Posterior cingulate gyrus (tissue), 11 donors: ENCODE data around the gene ATF1.
"Not testable (repeated sequence)": the region's sequence is repeated elsewhere in the genome, so short reads cannot be mapped to it uniquely, and the experiment has no call there.

Experiments
- DNase-seq, 10 donors: peaks; one replicate each; pipeline versions ENCODE4 v3.0.0 to v3.0.0-alpha.2; 2020 to 2021; ENCODE audit warnings: mixed read lengths in 3 of 10
- intact Hi-C: fragments of 100-400 bp; cut with DNase I; formaldehyde crosslinking; loops from one replicate; pipeline ENCODE4 v1.15.1; 2023

Gene ATF1

DNA sequence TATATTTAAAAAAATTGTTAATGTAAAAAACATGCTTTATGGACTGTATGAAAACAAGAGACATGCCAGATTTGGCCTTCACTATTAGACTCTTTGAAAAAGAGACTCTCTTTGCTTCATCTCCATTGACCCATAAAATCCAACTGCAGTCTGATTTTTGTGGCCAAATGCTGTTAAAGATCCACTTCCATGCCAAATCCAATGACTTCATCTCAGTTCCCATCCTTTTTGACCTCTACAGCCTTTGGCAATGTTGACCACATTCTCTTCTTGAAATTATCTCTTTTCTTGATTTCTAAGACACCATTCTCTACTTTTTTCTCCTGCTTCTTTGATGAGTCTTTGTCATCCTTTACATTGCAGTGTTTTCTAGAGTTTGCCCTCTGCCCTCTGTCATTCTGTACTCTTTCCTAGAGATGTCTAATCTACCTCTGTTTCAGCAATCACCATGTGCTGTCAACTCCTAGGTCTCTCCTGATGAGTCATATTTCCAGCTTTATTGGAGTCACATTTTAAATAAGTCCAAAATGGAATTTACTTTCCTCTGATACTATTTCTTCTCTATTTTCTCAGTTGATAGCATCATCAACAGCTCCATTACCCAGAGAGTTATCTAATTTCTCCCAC lies 81.2 kb downstream of the ATF1 start:
- DNase-seq, result no peak
- intact Hi-C loops, result no loop called here

- DNase-seq, result no peak
- intact Hi-C loops, result no loop called here
Observed at GRCh38 chr12:50848963-50849362, 85.1 kb downstream of the ATF1 start.

DNA sequence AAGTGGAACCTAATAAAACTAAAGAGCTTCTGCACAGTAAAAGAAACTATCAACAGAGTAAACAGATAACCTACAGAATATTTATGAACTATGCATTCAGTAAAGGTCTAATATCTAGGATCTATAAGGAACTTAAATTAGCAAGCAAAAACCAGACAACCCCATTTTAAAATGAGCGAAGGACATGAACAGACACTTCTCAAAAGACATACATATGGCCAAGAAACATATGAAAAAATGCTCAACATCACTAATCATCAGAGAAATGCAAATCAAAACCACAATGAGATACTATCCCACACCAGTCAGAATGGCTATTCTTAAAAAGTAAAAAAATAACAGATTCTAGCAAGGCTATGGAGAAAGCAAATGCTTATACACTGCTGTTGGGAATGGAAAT lies 91.3 kb downstream of the ATF1 start:
- intact Hi-C loops, DNase-seq: not testable (repeated sequence)

GRCh38 chr12:50855679-50856078 lies 91.8 kb downstream of the ATF1 start:
- DNase-seq, intact Hi-C loops: not testable (repeated sequence)

DNA sequence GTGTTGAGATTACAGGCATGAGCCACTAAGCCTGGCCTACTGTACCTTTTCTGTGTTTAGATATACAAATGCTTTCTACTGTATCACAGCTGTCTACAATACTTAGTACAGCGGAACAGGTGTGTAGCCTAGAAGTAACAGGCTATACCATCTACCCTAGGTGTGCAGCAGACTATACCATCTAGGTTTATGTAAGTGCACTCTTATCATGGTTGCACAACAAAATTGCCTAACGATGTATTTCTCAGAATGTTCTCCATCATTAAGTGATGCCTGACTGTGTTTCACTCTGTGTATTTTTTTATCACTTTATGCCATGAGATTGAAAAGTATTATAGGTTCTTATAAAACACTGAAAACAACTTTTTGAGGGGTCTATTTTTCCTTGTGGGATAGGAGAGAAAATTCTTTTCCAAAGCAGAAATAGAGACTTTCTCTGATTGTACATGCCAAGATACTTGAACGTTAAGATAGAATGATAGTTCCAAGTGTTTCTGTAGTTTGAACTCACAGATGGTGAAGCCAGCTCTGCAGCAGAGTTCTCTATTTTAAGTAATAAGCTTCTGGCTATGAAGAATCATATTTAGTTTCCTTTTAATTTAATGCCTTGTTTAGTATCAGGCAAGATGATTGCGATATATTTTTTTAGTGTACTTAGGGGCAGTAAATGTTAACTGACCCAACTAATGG lies 95.9 kb downstream of the ATF1 start:
- intact Hi-C loops, result no loop called here
- no peak for DNase-seq

DNA sequence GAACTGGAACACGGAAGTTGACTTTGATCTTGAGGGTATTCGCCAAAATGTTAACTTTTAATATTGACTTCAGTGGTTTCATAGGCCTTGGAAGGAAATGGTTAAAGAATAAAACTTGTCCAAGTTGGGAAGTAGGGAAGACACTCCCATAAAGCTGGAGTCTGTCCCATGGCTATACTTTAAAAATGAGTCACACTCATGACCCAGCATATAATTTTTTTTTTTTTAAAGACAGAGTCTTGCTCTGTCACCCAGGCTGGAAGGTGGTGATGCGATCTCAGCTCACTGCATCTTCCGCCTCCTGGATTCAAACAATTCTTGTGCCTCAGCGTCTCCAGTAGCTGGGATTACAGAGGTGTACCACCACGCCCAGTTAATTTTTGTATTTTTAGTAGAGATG lies 98.4 kb downstream of the ATF1 start:
- no peak for DNase-seq
- intact Hi-C loops, result no loop called here

GRCh38 chr12:50865266-50865665 lies 101.4 kb downstream of the ATF1 start:
- intact Hi-C loops, result no loop called here
- DNase-seq, result no peak

DNA sequence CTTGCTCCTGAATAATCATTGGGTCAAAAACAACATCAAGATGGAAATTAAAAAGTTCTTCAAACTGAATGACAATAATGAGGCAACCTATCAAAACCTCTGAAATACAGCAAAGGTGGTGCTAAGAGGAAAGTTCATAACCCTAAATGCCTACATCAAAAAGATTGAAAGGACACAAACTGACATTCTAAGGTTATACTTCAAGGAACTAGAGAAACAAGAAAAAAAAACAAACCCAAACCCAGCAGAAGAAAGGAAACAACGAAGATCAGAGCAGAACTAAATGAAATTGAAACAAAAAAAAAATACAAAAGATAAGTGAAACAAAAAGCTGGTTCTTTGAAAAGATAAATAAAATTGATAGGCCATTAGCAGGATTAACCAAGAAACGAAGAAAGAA lies 105.0 kb downstream of the ATF1 start:
- DNase-seq, intact Hi-C loops: not testable (repeated sequence)
